ENCODE measurements around the gene PDPN. TPM values are rescaled to one million over a fixed set of nuclear protein-coding genes. Genes with fewer than 3 reads are reported as not detected.
A peak's percentile ranks its signal among the peaks of the same experiment; 100 is the strongest.

PDPN gene
- total RNA-seq, 2 donors from 2014 or later = 29.9 to 43.2 TPM

- TF ChIP-seq, protein P1, sequence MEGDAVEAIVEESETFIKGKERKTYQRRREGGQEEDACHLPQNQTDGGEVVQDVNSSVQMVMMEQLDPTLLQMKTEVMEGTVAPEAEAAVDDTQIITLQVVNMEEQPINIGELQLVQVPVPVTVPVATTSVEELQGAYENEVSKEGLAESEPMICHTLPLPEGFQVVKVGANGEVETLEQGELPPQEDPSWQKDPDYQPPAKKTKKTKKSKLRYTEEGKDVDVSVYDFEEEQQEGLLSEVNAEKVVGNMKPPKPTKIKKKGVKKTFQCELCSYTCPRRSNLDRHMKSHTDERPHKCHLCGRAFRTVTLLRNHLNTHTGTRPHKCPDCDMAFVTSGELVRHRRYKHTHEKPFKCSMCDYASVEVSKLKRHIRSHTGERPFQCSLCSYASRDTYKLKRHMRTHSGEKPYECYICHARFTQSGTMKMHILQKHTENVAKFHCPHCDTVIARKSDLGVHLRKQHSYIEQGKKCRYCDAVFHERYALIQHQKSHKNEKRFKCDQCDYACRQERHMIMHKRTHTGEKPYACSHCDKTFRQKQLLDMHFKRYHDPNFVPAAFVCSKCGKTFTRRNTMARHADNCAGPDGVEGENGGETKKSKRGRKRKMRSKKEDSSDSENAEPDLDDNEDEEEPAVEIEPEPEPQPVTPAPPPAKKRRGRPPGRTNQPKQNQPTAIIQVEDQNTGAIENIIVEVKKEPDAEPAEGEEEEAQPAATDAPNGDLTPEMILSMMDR (conservative IDR thresholded peaks at IDR 0.05) = no peak
- 90 to 94% methylated on average over 2 to 7 of the region's 7 CpGs for WGBS, 2 experiments (ENCODE audit: insufficient coverage in 1 of 2, insufficient read length in 1 of 2)
- Mint-ChIP-seq H3K4me3 (no peak overlapping the region), H3K27ac (no peak overlapping the region), H3K4me1 (peaks cover 10% of the 10 kb centered on the region), H3K27me3 (ENCODE audit: insufficient read depth) (peaks cover 3% of the 10 kb centered on the region), H3K36me3 (ENCODE audit: low read depth) (peaks cover 12% of the 10 kb centered on the region), H3K9me3 (no peaks in the 10 kb centered on the region)
- Histone ChIP-seq H3K4me3 (ENCODE audit: low read length) (no peak overlapping the region), H3K27ac (ENCODE audit: low read depth, low read length) (no peak overlapping the region), H3K9me3 (ENCODE audit: control insufficient read depth, low read length) (no peaks in the 10 kb centered on the region), H3K36me3 (ENCODE audit: control insufficient read depth, insufficient read depth, low read length) (no peaks in the 10 kb centered on the region), H3K27me3 (ENCODE audit: control insufficient read depth, insufficient read depth, low read length, poor library complexity, severe bottlenecking) (no peaks in the 10 kb centered on the region), H3K9ac (ENCODE audit: extremely low read depth, low read length, poor library complexity, severe bottlenecking) (no peak overlapping the region), H3K4me1 (ENCODE audit: control insufficient read depth, insufficient read depth, low read length) (no peaks in the 10 kb centered on the region)
- DNase-seq = no peak
Measured at GRCh38 chr1:13590486-13590885, 6.9 kb downstream of the PDPN start.

- TF ChIP-seq, protein P1 (conservative IDR thresholded peaks at IDR 0.05) = no peak
- peak overlapping the region; percentile 79 for H3K27ac ChIP-seq (ENCODE audit: low read depth, low read length)
- H3K9me3 Mint-ChIP-seq = no peaks in the 10 kb centered on the region
- peaks cover 2% of the 10 kb centered on the region for H3K27me3 Mint-ChIP-seq (ENCODE audit: insufficient read depth)
- H3K4me1 ChIP-seq (ENCODE audit: control insufficient read depth, insufficient read depth, low read length) = no peaks in the 10 kb centered on the region
- H3K27me3 ChIP-seq (ENCODE audit: control insufficient read depth, insufficient read depth, low read length, poor library complexity, severe bottlenecking) = no peaks in the 10 kb centered on the region
- no peak overlapping the region for H3K9ac ChIP-seq (ENCODE audit: extremely low read depth, low read length, poor library complexity, severe bottlenecking)
- H3K9me3 ChIP-seq (ENCODE audit: control insufficient read depth, low read length) = no peaks in the 10 kb centered on the region
- peaks cover 15% of the 10 kb centered on the region for H3K36me3 Mint-ChIP-seq (ENCODE audit: low read depth)
- peaks cover 19% of the 10 kb centered on the region for H3K4me1 Mint-ChIP-seq
- H3K4me3 Mint-ChIP-seq = no peak overlapping the region
- WGBS, 2 experiments (ENCODE audit: insufficient coverage in 1 of 2, insufficient read length in 1 of 2) = 48 to 73% methylated on average over 10 of the region's 10 CpGs
- no peaks in the 10 kb centered on the region for H3K36me3 ChIP-seq (ENCODE audit: control insufficient read depth, insufficient read depth, low read length)
- DNase-seq = peak; percentile 70
- no peak overlapping the region for H3K27ac Mint-ChIP-seq
- no peak overlapping the region for H3K4me3 ChIP-seq (ENCODE audit: low read length)
Measured at GRCh38 chr1:13593511-13594131, 10.0 kb downstream of the PDPN start.

- Histone ChIP-seq H3K4me1 (ENCODE audit: control insufficient read depth, insufficient read depth, low read length) (no peaks in the 10 kb centered on the region), H3K27me3 (ENCODE audit: control insufficient read depth, insufficient read depth, low read length, poor library complexity, severe bottlenecking) (no peaks in the 10 kb centered on the region), H3K36me3 (ENCODE audit: control insufficient read depth, insufficient read depth, low read length) (no peaks in the 10 kb centered on the region), H3K9me3 (ENCODE audit: control insufficient read depth, low read length) (no peaks in the 10 kb centered on the region), H3K4me3 (ENCODE audit: low read length) (no peak overlapping the region), H3K27ac (ENCODE audit: low read depth, low read length) (no peak overlapping the region), H3K9ac (ENCODE audit: extremely low read depth, low read length, poor library complexity, severe bottlenecking) (no peak overlapping the region)
- no peak for DNase-seq
- Mint-ChIP-seq H3K9me3 (no peaks in the 10 kb centered on the region), H3K4me1 (peaks cover 13% of the 10 kb centered on the region), H3K27ac (no peak overlapping the region), H3K4me3 (no peak overlapping the region), H3K36me3 (ENCODE audit: low read depth) (peaks cover 13% of the 10 kb centered on the region), H3K27me3 (ENCODE audit: insufficient read depth) (peaks cover 2% of the 10 kb centered on the region)
- TF ChIP-seq, protein P1 (conservative IDR thresholded peaks at IDR 0.05) = no peak
- 91 to 96% methylated on average over 10 of the region's 10 CpGs for WGBS, 2 experiments (ENCODE audit: insufficient coverage in 1 of 2, insufficient read length in 1 of 2)
Measured at GRCh38 chr1:13595411-13595810, 11.8 kb downstream of the PDPN start.
